Hematopoietic multipotent progenitor cell (in vitro differentiated cells): ENCODE data around the gene GNAS-AS1. TPM values are rescaled to one million over a fixed set of nuclear protein-coding genes. Genes with fewer than 3 reads are reported as not detected.

Experiments
- DNase-seq, 3 donors: peaks; one replicate each; pipeline ENCODE4 v3.0.0-alpha.2; 2011 to 2015; ENCODE audit warnings: low read depth in 2 of 3, low spot score in 2 of 3
- total RNA-seq: library from RNA; depleted of rRNA; stranded (reverse); fragments of >200 nt; gene quantifications from one replicate; pipeline ENCODE4 v1.2.3, GENCODE V29; 2012

GNAS-AS1 gene
- total RNA-seq = under 0.01 TPM

DNA sequence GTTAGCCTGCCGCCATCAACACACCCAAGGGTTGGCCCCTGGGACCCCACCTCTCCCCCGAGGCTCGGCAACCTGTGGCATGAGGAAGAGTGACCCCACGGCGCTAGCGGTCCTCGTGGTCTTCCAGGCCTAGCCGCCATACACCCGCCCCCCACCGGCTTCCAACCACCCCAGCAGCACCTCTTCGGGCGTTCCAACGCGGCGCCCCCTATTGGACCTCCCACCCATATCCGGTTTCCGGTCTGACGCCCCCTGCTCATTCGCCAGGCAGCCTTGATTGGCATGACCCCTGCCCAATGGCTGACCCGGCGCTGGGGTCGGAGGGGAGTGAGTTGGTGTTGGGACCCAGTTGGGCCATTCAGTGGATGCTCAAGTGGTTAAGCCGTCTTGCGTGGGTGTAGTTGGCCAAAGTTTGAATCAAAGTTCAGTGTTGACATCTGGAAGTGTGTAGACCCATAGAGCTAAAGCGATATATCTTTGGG, at the start of gene GNAS-AS1:
GNAS-AS1 (minus strand) TSS at position 210 of the 482 bp plus-strand sequence.
- DNase-seq = peak in 2 of 3 donors; percentile 42 to 58

DNA sequence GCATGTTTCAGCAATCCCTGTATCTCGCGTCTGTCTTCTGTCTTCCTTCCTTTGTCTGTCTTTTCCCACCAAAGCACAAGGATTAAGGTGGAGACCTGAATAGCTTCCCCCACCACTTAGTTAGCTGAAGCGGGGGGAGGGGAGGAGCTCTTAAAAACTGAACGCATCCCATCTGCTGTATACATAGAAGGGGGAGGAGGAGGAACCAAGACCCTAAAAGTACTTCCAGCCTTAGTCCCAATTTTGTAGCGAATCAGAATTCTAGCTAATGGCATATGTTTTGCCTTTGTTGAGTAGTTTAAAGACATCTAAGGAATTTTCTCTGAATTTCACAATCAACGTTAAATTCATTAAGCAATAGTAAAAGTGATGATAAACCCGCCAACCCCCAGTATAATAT, 49.7 kb upstream of the GNAS-AS1 start:
- DNase-seq = no peak

GRCh38 chr20:58899512-58899911, 48.8 kb upstream of the GNAS-AS1 start:
- no peak for DNase-seq

DNA sequence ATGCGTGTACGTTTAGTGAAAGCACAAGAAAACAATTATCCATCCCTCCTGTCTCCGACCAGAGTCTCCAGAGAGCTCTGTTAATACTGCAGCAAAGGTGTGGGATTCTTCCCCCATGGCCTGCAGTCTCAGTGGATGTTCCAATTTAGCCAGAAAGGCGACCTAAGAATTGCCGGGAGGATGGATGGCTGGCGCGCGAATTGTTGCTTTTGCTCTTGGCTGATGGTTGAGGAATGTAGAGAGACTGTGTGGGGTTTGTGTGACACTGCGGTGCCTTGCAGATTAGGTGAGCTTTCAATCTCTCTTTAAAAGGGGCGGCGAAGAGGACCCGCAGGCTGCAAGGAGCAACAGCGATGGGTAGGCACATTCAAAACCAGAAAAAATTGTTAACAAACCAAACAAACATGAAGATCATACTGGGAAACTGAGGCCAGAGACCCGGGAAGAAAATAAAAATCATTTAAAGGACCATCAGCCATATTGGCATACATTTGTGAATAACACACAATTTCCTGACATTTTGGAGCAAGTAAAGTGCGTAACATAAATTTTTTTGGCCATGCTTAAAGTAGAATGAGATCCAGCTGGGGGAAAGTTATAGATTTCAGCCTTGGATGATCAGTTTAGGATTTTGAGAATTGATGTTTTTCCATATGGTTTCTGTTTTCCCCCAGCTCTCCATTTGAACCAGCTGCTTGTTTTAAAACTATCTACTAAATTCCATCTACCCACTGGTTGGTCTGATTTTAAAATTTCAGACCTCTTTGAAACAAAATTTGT, 48.1 kb upstream of the GNAS-AS1 start:
- no peak for DNase-seq

- no peak for DNase-seq
These were observed 46.8 kb upstream of the GNAS-AS1 start for GRCh38 chr20:58897488-58897887.

- no peak for DNase-seq
These were observed 46.1 kb upstream of the GNAS-AS1 start for GRCh38 chr20:58896820-58897219.

- no peak for DNase-seq
These were observed 44.9 kb upstream of the GNAS-AS1 start for GRCh38 chr20:58895448-58896180.

DNA sequence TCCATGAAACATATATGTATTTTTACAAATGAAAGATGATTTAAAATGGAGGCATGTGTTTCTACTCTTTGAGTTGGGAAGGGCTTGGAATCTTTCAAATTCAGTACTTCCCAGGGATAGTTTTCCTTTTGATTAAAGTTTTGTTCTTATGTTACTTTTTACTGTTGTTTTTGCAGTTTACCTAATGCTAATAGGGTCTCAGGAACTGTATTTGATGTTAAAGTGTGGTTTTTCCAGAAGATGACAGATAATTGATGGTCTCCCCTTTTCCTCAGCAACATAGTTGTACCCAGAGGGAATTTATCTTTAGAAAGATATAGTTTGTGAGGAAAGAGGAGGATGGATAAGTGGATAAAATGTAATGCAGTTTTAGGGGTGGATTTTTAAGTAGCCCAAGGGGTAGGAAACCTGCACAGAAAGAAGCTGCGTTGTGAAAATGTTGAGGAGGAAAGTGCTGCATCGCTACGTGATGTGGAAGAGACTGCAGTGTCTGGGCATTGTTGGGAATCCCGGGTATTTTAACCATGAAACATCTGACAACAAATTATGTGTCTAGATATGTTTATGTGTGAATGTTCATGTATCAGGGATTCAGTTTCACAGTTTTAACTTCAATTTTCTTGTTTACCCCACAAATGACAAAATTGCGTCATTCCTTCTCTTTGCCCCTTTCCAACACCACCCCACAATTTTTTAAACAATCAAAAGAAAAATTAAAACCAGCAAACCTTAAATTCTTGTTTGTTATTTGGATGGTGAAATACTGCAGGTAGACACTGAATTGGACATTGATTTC, 44.1 kb upstream of the GNAS-AS1 start:
- DNase-seq = no peak

- no peak for DNase-seq
These were observed 42.8 kb upstream of the GNAS-AS1 start for GRCh38 chr20:58893355-58894120.

DNA sequence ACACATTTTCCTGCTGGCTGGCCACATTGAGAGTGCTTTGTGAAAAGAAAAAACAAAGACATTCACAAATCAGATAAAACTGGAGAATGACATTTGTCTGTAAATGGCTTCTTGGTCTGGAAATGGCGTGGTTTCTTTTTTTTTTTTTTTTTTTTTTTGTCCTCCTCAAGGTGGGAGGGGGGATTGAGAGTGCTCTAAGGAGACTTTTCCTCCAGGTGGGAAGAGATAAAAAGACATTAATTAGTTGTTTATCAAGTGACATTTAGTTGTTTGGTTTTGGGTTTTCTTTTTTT, 42.2 kb upstream of the GNAS-AS1 start:
- DNase-seq = no peak

GRCh38 chr20:58892141-58892931, 41.6 kb upstream of the GNAS-AS1 start:
- DNase-seq = peak; percentile 51 to 91 (median 84)

- peak in 1 of 3 donors; percentile 42 for DNase-seq
These were observed 41.0 kb upstream of the GNAS-AS1 start for GRCh38 chr20:58891718-58892140.

- peak in 2 of 3 donors; percentile 50 to 88 for DNase-seq
These were observed 40.5 kb upstream of the GNAS-AS1 start for GRCh38 chr20:58891086-58891717.

DNA sequence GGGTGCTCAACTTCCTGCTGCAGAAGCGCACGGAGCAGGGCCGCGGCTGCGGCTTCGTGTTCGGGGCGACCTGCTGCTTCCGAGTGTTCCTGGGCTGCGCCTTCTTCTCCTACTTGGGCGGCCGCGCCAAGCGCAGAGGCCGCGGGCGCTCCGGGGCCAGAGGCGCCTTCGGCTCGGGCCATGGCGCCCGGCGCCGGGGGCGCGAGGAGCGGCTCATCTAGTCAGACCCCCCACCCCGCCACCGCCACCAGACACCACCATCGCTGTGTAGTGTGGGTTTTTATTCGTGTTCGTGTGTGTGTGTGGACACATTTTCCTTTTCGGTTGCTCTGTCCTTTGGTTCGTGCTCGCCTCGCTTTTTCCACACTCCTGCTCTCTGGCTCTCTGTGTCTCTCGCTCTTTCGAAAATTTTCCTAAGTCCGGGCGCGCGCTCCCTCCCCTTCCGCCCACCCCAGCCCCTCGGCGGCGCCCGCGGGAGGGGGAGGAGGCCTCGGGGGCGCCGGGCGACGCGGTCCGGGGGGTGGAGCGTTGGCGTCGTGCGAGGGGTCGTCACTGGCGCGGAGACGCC, 39.9 kb upstream of the GNAS-AS1 start:
- DNase-seq = peak; percentile 51 to 87 (median 86)

DNA sequence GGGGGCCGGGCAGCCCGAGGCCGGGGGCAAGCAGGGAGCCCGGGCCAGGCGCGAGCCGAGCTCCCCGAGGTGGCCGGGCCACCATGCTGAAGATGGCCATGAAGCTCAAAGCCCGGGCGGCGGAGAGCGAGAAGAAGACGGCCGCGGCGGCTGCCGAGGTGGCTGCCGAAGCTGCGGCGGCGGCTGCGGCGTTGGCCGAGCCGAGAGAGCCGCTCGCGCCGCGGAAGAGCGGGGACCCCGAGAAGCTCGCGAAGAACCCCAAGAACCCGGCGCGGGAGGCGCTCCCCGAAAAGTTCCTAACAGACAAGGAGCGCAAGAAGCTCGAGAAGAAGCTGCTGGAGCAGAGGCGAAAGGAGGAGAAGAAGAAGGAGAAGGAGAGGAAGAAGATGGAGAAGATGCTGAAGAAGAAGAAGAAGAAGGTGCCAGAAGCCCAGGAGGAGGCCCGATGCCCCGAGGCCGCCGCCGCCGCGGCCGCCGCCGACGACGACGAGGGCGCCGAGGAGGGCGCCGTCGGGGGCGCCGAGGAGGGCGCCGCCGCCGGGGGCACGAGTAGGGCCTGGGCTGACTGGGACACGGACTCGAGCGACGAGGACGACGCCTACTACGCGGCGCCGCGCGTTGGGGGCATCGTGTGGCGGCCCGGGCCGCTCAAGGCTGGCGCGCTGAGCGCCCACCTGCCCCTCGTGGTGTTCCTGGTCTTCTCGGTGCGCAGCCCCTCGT, 39.3 kb upstream of the GNAS-AS1 start:
- no peak for DNase-seq

DNA sequence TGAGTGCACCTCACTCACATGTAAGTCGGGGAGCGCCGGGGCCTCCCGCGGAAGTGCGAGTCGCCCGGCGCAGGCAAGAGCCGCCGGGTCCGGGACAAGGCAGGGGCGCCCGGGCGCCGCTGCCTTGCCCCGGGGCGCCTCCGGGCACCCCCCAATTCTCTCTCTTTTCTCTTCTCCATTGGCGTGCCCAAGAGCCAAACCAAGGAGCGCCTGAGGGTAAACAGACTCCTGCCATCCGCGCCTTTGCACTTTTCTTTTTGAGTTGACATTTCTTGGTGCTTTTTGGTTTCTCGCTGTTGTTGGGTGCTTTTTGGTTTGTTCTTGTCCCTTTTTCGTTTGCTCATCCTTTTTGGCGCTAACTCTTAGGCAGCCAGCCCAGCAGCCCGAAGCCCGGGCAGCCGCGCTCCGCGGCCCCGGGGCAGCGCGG, 38.6 kb upstream of the GNAS-AS1 start:
- no peak for DNase-seq

- DNase-seq = peak; percentile 67 to 88 (median 80)
These were observed 38.0 kb upstream of the GNAS-AS1 start for GRCh38 chr20:58888521-58889333.
